NCI-H82 treated with DMSO at 0.1 percent for 48 hours (cell line): ENCODE measurements around the gene ZNF473.
"Not testable (repeated sequence)": the region's sequence is repeated elsewhere in the genome, so short reads cannot be mapped to it uniquely, and the experiment has no call there.

Experiments
- DNase-seq: peaks from one replicate; lab custom pipeline; 2025; ENCODE audit not compliant: unreplicated experiment; lab: John Stamatoyannopoulos, UW

ZNF473 gene

DNA sequence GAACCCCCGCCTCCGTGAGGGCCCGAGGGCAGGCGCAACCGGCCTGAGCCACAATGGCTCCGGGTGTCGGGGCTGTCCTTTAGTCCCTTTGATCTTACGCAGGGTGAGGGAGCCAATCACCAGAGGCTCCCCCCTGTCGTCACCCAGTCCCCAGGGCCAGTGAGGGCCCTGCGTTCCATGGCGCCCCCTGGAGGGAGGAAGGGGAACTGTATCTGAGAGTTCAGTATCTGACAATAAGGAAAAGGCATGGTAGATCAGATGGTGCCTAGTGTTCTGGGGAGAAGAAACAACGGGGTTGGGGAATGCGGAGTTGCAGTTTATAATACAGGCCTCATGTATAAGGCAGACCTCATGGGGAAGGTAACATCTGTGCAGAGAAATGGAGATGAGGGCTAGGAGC lies 72.1 kb downstream of the ZNF473 start:
- DNase-seq: not testable (repeated sequence)

GRCh38 chr19:50098892-50099291 lies 73.1 kb downstream of the ZNF473 start:
- DNase-seq: not testable (repeated sequence)

GRCh38 chr19:50099696-50100095 lies 73.9 kb downstream of the ZNF473 start:
- DNase-seq: not testable (repeated sequence)

DNA sequence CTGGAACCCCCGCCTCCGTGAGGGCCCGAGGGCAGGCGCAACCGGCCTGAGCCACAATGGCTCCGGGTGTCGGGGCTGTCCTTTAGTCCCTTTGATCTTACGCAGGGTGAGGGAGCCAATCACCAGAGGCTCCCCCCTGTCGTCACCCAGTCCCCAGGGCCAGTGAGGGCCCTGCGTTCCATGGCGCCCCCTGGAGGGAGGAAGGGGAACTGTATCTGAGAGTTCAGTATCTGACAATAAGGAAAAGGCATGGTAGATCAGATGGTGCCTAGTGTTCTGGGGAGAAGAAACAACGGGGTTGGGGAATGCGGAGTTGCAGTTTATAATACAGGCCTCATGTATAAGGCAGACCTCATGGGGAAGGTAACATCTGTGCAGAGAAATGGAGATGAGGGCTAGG lies 75.1 kb downstream of the ZNF473 start:
- not testable (repeated sequence) for DNase-seq
